ENCODE measurements around the gene SLC15A3.

The SLC15A3 gene

GRCh38 chr11:60895687-60896086 lies 56.3 kb downstream of the SLC15A3 start:
- H3K4me3 ChIP-seq (ENCODE audit: low read depth, low read length): no peak overlapping the region

GRCh38 chr11:60891103-60891741 lies 60.8 kb downstream of the SLC15A3 start:
- H3K4me3 ChIP-seq (ENCODE audit: low read depth, low read length): no peak overlapping the region

- H3K4me3 ChIP-seq (ENCODE audit: low read depth, low read length): no peak overlapping the region
Measured at GRCh38 chr11:60890696-60891095, 61.3 kb downstream of the SLC15A3 start.

GRCh38 chr11:60889869-60890311 lies 62.1 kb downstream of the SLC15A3 start:
- no peak overlapping the region for H3K4me3 ChIP-seq (ENCODE audit: low read depth, low read length)

GRCh38 chr11:60887556-60887955 lies 64.4 kb downstream of the SLC15A3 start:
- no peak overlapping the region for H3K4me3 ChIP-seq (ENCODE audit: low read depth, low read length)
